Kidney epithelial cell (primary cell): Measurements from ENCODE around the gene GSTM2. TPM values are rescaled to one million over a fixed set of nuclear protein-coding genes. Genes with fewer than 3 reads are reported as not detected.
A peak's percentile ranks its signal among the peaks of the same experiment; 100 is the strongest.
"Not testable (repeated sequence)": the region's sequence is repeated elsewhere in the genome, so short reads cannot be mapped to it uniquely, and the experiment has no call there.

Experiments
- DNase-seq: peaks from one replicate; pipeline ENCODE4 v3.0.0-alpha.2; 2010; ENCODE audit warnings: low read depth
- H3K27me3 ChIP-seq: 2 replicates; pipeline ENCODE4 v1.6.0; 2011; ENCODE audit warnings: low read length; ENCODE audit not compliant: control insufficient read depth, insufficient read depth
- H3K36me3 ChIP-seq: 2 replicates; pipeline ENCODE4 v1.5.1; 2011; ENCODE audit warnings: low read length; ENCODE audit not compliant: control insufficient read depth, insufficient read depth
- H3K4me3 ChIP-seq: 2 replicates; pipeline ENCODE4 v1.5.1; 2011; ENCODE audit warnings: low read depth, mild to moderate bottlenecking, control low read depth, low read length
- CTCF ChIP-seq: IDR thresholded peaks from 2 replicates; pipeline ENCODE4 v1.5.1; 2011; ENCODE audit warnings: mild to moderate bottlenecking, moderate library complexity, low read length, control low read depth, inconsistent platforms; ENCODE audit not compliant: insufficient read depth, poor library complexity, severe bottlenecking
- total RNA-seq: library from RNA; depleted of rRNA; stranded (reverse); fragments of >200 nt; gene quantifications from 2 replicates; pipeline ENCODE4 v1.2.3, GENCODE V29; 2015

GSTM2 gene
- total RNA-seq, 1 donor from 2014 or later = 3.8 TPM

GRCh38 chr1:109687641-109688499 is 20.0 kb downstream of the GSTM2 start, which contains the start of gene GSTM1:
Gene GSTM1 (plus strand): TSS chr1:109687817. CDS start chr1:109687874, 57 bp downstream.
- no peak for DNase-seq
- Histone ChIP-seq H3K27me3 (no peaks in the 10 kb centered on the region), H3K4me3 (peak within 1 kb of the TSS; percentile 53), H3K36me3 (no peaks in the 10 kb centered on the region)
- TF ChIP-seq CTCF = peak; percentile 61

GRCh38 chr1:109689844-109690405 is 22.1 kb downstream of the GSTM2 start:
- no peaks in the 10 kb centered on the region for H3K36me3 ChIP-seq
- no peaks in the 10 kb centered on the region for H3K27me3 ChIP-seq
- no peak for TF ChIP-seq CTCF
- H3K4me3 ChIP-seq = no peak overlapping the region
- no peak for DNase-seq

- no peaks in the 10 kb centered on the region for H3K27me3 ChIP-seq
- H3K4me3 ChIP-seq = no peak overlapping the region
- no peaks in the 10 kb centered on the region for H3K36me3 ChIP-seq
- DNase-seq = no peak
- TF ChIP-seq CTCF = no peak
Observed at GRCh38 chr1:109691759-109692158, 23.9 kb downstream of the GSTM2 start.

- not testable (repeated sequence) for DNase-seq, H3K36me3 ChIP-seq, H3K27me3 ChIP-seq, H3K4me3 ChIP-seq
Observed at GRCh38 chr1:109694400-109694799, 26.5 kb downstream of the GSTM2 start.

- H3K36me3 ChIP-seq, H3K4me3 ChIP-seq, H3K27me3 ChIP-seq, DNase-seq: not testable (repeated sequence)
Observed at GRCh38 chr1:109695138-109695537, 27.3 kb downstream of the GSTM2 start.

- no peak for DNase-seq
- no peaks in the 10 kb centered on the region for H3K27me3 ChIP-seq
- TF ChIP-seq CTCF = no peak
- H3K4me3 ChIP-seq = no peak overlapping the region
- no peaks in the 10 kb centered on the region for H3K36me3 ChIP-seq
Observed at GRCh38 chr1:109697066-109697465, 29.2 kb downstream of the GSTM2 start.

- not testable (repeated sequence) for H3K27me3 ChIP-seq, DNase-seq, H3K4me3 ChIP-seq, H3K36me3 ChIP-seq
Observed at GRCh38 chr1:109697861-109698260, 30.0 kb downstream of the GSTM2 start.

GRCh38 chr1:109702940-109703339 is 35.1 kb downstream of the GSTM2 start:
- not testable (repeated sequence) for H3K4me3 ChIP-seq, H3K27me3 ChIP-seq, H3K36me3 ChIP-seq, DNase-seq
